ENCODE results near the gene PPP1CC. TPM values are rescaled to one million over a fixed set of nuclear protein-coding genes. Genes with fewer than 3 reads are reported as not detected.

PPP1CC gene
- polyA plus RNA-seq, 1 experiment, result 167 TPM

- no peak overlapping the region for H3K4me3 ChIP-seq (ENCODE audit: low read depth, low read length)
- H3K9me3 ChIP-seq (ENCODE audit: control insufficient read depth, insufficient read depth, low read length), result no peaks in the 10 kb centered on the region
- no peak overlapping the region for H3K27ac ChIP-seq (ENCODE audit: low read depth, low read length)
- no peak for TF ChIP-seq CTCF (IDR thresholded peaks at IDR 0.05; ENCODE audit: low read depth, low read length)
- POLR2A ChIA-PET, result no interaction called here
- no peak for DNase-seq (ENCODE audit: low read depth, low spot score)
- H3K27me3 ChIP-seq (ENCODE audit: control insufficient read depth, insufficient read depth, low read length), result no peaks in the 10 kb centered on the region
- CTCF ChIA-PET, result no interaction called here
Measured at GRCh38 chr12:110733900-110734299, 8.8 kb downstream of the PPP1CC start.

- no peak for DNase-seq (ENCODE audit: low read depth, low spot score)
- Histone ChIP-seq H3K27ac (ENCODE audit: low read depth, low read length) (no peak overlapping the region), H3K9me3 (ENCODE audit: control insufficient read depth, insufficient read depth, low read length) (no peaks in the 10 kb centered on the region), H3K4me3 (ENCODE audit: low read depth, low read length) (no peak overlapping the region), H3K27me3 (ENCODE audit: control insufficient read depth, insufficient read depth, low read length) (no peaks in the 10 kb centered on the region)
- ChIA-PET CTCF (interaction anchor here (0.7 to 0.9 kb wide), 2 partner anchors 132 to 718 kb away, joined by 3 read pairs; no protein-coding TSS in a partner anchor), POLR2A (no interaction called here)
- no peak for TF ChIP-seq CTCF (IDR thresholded peaks at IDR 0.05; ENCODE audit: low read depth, low read length)
Measured at GRCh38 chr12:110733089-110733715, 9.5 kb downstream of the PPP1CC start.

GRCh38 chr12:110732572-110732971 lies 10.1 kb downstream of the PPP1CC start:
- no peak overlapping the region for H3K27ac ChIP-seq (ENCODE audit: low read depth, low read length)
- no peaks in the 10 kb centered on the region for H3K9me3 ChIP-seq (ENCODE audit: control insufficient read depth, insufficient read depth, low read length)
- ChIA-PET CTCF (interaction anchor here (0.7 to 0.9 kb wide), 2 partner anchors 131 to 719 kb away, joined by 3 read pairs; no protein-coding TSS in a partner anchor), POLR2A (no interaction called here)
- H3K27me3 ChIP-seq (ENCODE audit: control insufficient read depth, insufficient read depth, low read length), result no peaks in the 10 kb centered on the region
- no peak for DNase-seq (ENCODE audit: low read depth, low spot score)
- H3K4me3 ChIP-seq (ENCODE audit: low read depth, low read length), result no peak overlapping the region
- no peak for TF ChIP-seq CTCF (IDR thresholded peaks at IDR 0.05; ENCODE audit: low read depth, low read length)

GRCh38 chr12:110731479-110731878 lies 11.2 kb downstream of the PPP1CC start:
- no peak overlapping the region for H3K4me3 ChIP-seq (ENCODE audit: low read depth, low read length)
- no peak for TF ChIP-seq CTCF (IDR thresholded peaks at IDR 0.05; ENCODE audit: low read depth, low read length)
- CTCF ChIA-PET, result interaction anchor here (0.7 to 1.3 kb wide), 3 partner anchors 9 to 300 kb away, joined by 3 read pairs; partner anchors contain the start of gene ARPC3
- no peaks in the 10 kb centered on the region for H3K27me3 ChIP-seq (ENCODE audit: control insufficient read depth, insufficient read depth, low read length)
- DNase-seq (ENCODE audit: low read depth, low spot score), result no peak
- H3K27ac ChIP-seq (ENCODE audit: low read depth, low read length), result no peak overlapping the region
- POLR2A ChIA-PET, result no interaction called here
- H3K9me3 ChIP-seq (ENCODE audit: control insufficient read depth, insufficient read depth, low read length), result no peaks in the 10 kb centered on the region

- no peaks in the 10 kb centered on the region for H3K27me3 ChIP-seq (ENCODE audit: control insufficient read depth, insufficient read depth, low read length)
- TF ChIP-seq CTCF (IDR thresholded peaks at IDR 0.05; ENCODE audit: low read depth, low read length), result no peak
- H3K4me3 ChIP-seq (ENCODE audit: low read depth, low read length), result no peak overlapping the region
- H3K9me3 ChIP-seq (ENCODE audit: control insufficient read depth, insufficient read depth, low read length), result no peaks in the 10 kb centered on the region
- CTCF ChIA-PET, result no interaction called here
- no peak for DNase-seq (ENCODE audit: low read depth, low spot score)
- H3K27ac ChIP-seq (ENCODE audit: low read depth, low read length), result no peak overlapping the region
- POLR2A ChIA-PET, result interaction anchor here (0.6 kb wide), 1 partner anchor 14 kb away, joined by 3 read pairs; no protein-coding TSS in a partner anchor
Measured at GRCh38 chr12:110728628-110729027, 14.1 kb downstream of the PPP1CC start.

All from AG04450 (cell line).